Upper lobe of left lung (tissue), 6 donors: ENCODE results near the gene CA5A. TPM values are rescaled to one million over a fixed set of nuclear protein-coding genes. Genes with fewer than 3 reads are reported as not detected.

Experiments
- ATAC-seq, 2 donors: fragments of 200-7000 bp; cut with Tn5 transposase; one replicate each; pipeline ENCODE4 v1.9.1; 2022; ENCODE audit warnings: mild to moderate bottlenecking in 2 of 2, moderate library complexity in 2 of 2; ENCODE audit not compliant: low FRiP score in 2 of 2
- DNase-seq, 2 donors: peaks; one replicate each; pipeline ENCODE4 v3.0.0-alpha.2; 2019 to 2020
- H3K27ac ChIP-seq, 4 donors: fragments of 200-600 bp; sonication (generic); one replicate each; pipeline ENCODE4 v1.5.1; 2016 to 2019
- H3K27me3 ChIP-seq, 4 donors: fragments of 200-600 bp; sonication (generic); one replicate each; pipeline ENCODE4 v1.5.1; 2017 to 2019
- H3K36me3 ChIP-seq, 4 donors: fragments of 200-600 bp; sonication (generic); one replicate each; pipeline ENCODE4 v1.5.1; 2016 to 2019
- H3K4me1 ChIP-seq, 4 donors: fragments of 200-600 bp; sonication (generic); one replicate each; pipeline ENCODE4 v1.5.1; 2018 to 2019
- H3K4me3 ChIP-seq, 4 donors: fragments of 200-600 bp; sonication (generic); one replicate each; pipeline ENCODE4 v1.5.1; 2017 to 2019; ENCODE audit warnings: mild to moderate bottlenecking in 2 of 4, moderate library complexity in 1 of 4
- H3K9me3 ChIP-seq, 4 donors: fragments of 200-600 bp; sonication (generic); one replicate each; pipeline ENCODE4 v1.5.1; 2018 to 2019
- EP300 ChIP-seq, 4 donors: sonication (generic); formaldehyde crosslinking; IDR thresholded peaks; one replicate each; pipeline ENCODE4 v1.5.1; 2017; ENCODE audit warnings: antibody characterized with exemption in 4 of 4, control low read depth in 2 of 4
- POLR2A ChIP-seq, 4 donors: fragments of 450-650 bp; IDR thresholded peaks; one replicate each; pipeline ENCODE4 v1.5.1; 2016 to 2017; ENCODE audit warnings: antibody characterized with exemption in 4 of 4, mild to moderate bottlenecking in 2 of 4
- POLR2AphosphoS5 ChIP-seq, 2 donors: sonication (generic); formaldehyde crosslinking; IDR thresholded peaks; one replicate each; pipeline ENCODE4 v1.5.1; 2017; ENCODE audit warnings: antibody characterized with exemption in 2 of 2
- WGBS, 2 donors: methylation state at CpG; one replicate each; pipeline ENCODE4 v1.1.5; 2017 to 2018; 5-methylcytosine and 5-hydroxymethylcytosine counted together
- total RNA-seq, 6 donors: library from RNA; depleted of rRNA in 4 of 6; stranded (reverse); fragments of >200 nt in 4 of 6; gene quantifications; one replicate each; pipeline versions ENCODE4 v1.1.0 to v1.2.1, GENCODE V29; 2016 to 2021
- TF ChIP-seq, protein P1 (sequence below), 6 experiments: fragments of 450-650 bp in 4 of 6; fragments of 200-600 bp in 2 of 6; sonication (generic) in 2 of 6; IDR thresholded peaks; one replicate each; pipeline ENCODE4 v1.5.1; 2016 to 2019; ENCODE audit warnings: antibody characterized with exemption in 6 of 6
- donor health status: DM: no; HTN: no; CAD: no; lungs with moderate emphysema.
- donor health status: DM: no; HTN: yes; CAD: no; lungs with severe emphysema.

The CA5A gene
- total RNA-seq, 6 donors from 2014 or later, result under 0.01 to 0.20 (median 0.11) TPM; not detected in 3

DNA sequence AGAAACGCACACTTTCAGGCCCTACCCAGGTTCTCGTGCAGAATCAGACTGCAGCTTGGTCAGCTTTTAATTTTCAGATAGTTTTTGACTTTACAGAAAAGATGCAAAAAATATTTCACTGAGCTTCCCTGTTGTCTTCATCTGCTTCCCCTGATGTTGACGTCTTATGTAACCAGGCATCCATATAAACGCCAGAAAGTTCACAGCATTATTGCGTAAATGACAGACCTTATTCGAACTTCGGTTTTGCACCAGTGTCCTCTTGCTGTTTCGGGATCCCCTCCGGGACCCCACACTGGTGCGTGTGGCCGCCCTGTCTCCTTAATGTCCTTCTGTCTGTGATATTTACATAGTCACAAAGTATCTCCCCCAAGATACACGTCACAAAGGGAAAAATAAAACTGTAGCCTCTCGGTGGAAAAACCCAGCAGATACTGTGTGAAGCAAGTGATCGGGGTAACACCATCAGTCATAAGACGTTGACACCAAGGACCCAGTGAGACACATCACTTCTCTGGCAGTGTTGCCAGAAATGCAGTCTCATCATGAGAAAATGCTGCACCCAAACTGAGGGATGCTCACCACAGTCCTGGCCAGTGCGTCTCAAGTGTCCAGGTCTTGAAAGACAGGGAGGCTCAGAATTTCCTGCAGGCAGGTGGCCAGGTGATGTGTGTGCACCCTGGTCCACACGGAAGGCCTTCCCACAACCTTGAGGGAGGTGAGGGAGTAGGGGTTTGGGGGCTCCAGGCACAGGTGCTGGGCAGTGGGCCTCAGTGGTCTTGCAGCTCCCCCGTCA, 19.2 kb upstream of the CA5A start:
- WGBS, 2 donors, result 74 to 76% methylated on average over 16 to 18 of the region's 18 CpGs
- Histone ChIP-seq H3K36me3 (peaks cover 0 to 12% (median 2%) of the 10 kb centered on the region in 4 donors), H3K4me3 (no peak overlapping the region), H3K4me1 (peaks cover 49 to 68% (median 57%) of the 10 kb centered on the region in 4 donors), H3K27ac (peak overlapping the region; percentile 83 to 98 (median 96)), H3K9me3 (no peaks in the 10 kb centered on the region), H3K27me3 (no peaks in the 10 kb centered on the region)
- DNase-seq (no peak), ATAC-seq (no peak)
- TF ChIP-seq POLR2AphosphoS5 (IDR thresholded peaks at IDR 0.05) (peak in 1 of 2 donors; percentile 4), POLR2A (IDR thresholded peaks at IDR 0.05) (no peak)

DNA sequence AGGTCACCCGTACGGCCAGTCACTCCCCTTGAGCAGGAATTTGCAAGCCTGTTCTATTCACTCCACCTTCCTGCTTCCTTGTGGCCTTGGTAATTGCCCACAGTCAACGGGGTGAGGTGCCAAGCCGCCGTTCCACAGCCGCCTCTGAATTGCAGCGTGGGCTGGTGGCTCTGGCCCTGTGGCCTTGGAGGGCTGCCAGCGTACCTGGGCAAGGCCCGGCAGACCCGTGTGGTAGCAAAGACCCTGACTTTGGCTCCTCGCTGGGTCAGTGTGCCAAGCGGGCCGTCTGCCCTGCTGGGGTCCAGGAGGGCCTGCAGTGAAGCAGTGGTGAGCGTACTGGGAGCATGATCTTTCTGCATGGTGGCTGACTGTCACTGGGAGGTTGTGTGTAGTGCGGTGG, 18.5 kb upstream of the CA5A start:
- no peaks in the 10 kb centered on the region for H3K9me3 ChIP-seq
- TF ChIP-seq POLR2A (IDR thresholded peaks at IDR 0.05) (no peak), POLR2AphosphoS5 (IDR thresholded peaks at IDR 0.05) (no peak)
- peaks cover 49 to 68% (median 59%) of the 10 kb centered on the region in 4 donors for H3K4me1 ChIP-seq
- H3K36me3 ChIP-seq, result peaks cover 0 to 12% (median 2%) of the 10 kb centered on the region in 4 donors
- no peaks in the 10 kb centered on the region for H3K27me3 ChIP-seq
- WGBS, 2 donors, result 62 to 73% methylated on average over 9 to 15 of the region's 15 CpGs
- no peak for ATAC-seq
- peak overlapping the region; percentile 83 to 98 (median 96) for H3K27ac ChIP-seq
- DNase-seq, result peak in 1 of 2 donors; percentile 77
- peak overlapping the region in 1 of 4 donors; percentile 18 for H3K4me3 ChIP-seq

DNA sequence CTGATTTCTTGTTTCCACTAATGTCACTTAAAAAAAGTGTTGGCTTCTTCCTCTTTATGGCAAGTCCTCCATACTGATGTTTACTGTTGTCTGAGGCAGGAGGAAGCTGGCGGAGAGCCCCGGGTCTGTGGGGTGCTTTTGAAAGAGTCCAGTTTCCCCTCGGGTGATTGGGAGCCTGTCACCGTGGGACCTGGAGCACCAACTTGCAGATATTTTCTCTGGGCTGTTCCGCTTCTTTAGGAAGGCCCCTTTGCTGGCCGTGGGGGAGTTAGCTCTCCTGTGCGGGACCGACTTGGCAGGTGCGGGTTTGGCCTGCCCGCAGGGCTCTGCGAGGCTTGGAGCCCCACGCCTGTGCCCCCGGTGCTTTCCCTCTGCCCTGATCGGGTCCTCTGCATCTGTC, 18.0 kb upstream of the CA5A start:
- TF ChIP-seq POLR2A (IDR thresholded peaks at IDR 0.05), result no peak
- no peak for TF ChIP-seq EP300 (IDR thresholded peaks at IDR 0.05)
- TF ChIP-seq, protein P1, sequence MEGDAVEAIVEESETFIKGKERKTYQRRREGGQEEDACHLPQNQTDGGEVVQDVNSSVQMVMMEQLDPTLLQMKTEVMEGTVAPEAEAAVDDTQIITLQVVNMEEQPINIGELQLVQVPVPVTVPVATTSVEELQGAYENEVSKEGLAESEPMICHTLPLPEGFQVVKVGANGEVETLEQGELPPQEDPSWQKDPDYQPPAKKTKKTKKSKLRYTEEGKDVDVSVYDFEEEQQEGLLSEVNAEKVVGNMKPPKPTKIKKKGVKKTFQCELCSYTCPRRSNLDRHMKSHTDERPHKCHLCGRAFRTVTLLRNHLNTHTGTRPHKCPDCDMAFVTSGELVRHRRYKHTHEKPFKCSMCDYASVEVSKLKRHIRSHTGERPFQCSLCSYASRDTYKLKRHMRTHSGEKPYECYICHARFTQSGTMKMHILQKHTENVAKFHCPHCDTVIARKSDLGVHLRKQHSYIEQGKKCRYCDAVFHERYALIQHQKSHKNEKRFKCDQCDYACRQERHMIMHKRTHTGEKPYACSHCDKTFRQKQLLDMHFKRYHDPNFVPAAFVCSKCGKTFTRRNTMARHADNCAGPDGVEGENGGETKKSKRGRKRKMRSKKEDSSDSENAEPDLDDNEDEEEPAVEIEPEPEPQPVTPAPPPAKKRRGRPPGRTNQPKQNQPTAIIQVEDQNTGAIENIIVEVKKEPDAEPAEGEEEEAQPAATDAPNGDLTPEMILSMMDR (IDR thresholded peaks at IDR 0.05), result no peak
- TF ChIP-seq POLR2AphosphoS5 (IDR thresholded peaks at IDR 0.05), result no peak
- WGBS, 2 donors, result 51 to 57% methylated on average over 12 to 14 of the region's 14 CpGs
- H3K4me3 ChIP-seq, result peak overlapping the region in 1 of 4 donors; percentile 18
- H3K9me3 ChIP-seq, result no peaks in the 10 kb centered on the region
- H3K27ac ChIP-seq, result peak overlapping the region; percentile 83 to 98 (median 96)
- peaks cover 49 to 65% (median 58%) of the 10 kb centered on the region in 4 donors for H3K4me1 ChIP-seq
- H3K27me3 ChIP-seq, result no peaks in the 10 kb centered on the region
- H3K36me3 ChIP-seq, result peaks cover 0 to 12% (median 2%) of the 10 kb centered on the region in 4 donors
- ATAC-seq, result no peak
- DNase-seq, result peak in 1 of 2 donors; percentile 53

DNA sequence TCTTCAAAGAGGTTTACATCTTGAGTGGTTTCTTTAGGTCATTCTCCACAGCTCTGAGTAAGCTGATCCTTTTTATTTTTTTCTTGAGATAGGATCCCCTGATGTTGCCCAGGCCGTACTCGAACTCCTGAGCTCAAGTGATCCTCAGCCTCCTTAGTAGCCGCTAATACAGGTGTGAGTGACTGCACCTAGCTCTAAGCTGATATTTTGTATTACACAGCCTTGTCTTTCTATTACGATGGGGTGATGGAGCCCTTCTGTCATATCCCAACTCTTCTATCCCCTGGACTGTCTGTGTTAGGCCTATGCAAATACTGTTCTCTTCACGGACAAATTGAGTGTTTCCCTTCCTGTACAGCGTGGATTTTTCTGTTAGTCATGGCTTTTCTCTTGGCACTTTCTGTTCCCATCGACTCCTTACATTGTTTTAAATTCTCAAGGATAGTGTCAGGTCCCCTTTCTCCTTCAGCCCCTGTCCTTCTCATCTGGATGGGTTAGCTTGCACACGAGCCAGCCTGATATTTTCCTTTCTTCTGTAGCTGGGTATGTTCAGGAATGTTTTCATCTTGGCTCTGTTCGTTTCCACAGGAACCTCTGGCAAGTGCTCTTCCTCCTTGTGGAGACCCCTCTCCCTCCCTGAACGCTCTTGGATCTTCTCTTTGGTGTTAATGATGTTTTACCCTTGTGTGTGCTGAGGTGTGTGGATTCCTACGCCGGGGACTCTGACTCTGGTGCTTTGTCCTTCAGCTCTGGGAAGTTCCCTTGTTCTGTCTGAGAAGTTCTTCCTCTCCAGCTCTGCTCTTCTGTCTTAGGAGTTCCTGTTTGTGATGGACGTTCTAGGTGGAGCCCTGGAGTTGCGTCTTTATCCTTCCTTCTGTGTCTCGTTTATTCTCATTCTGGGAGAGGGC, 17.2 kb upstream of the CA5A start:
- peaks cover 49 to 58% (median 56%) of the 10 kb centered on the region in 4 donors for H3K4me1 ChIP-seq
- H3K27me3 ChIP-seq, result no peaks in the 10 kb centered on the region
- H3K36me3 ChIP-seq, result peaks cover 0 to 12% (median 2%) of the 10 kb centered on the region in 4 donors
- 51 to 58% methylated on average over 15 of the region's 15 CpGs for WGBS, 2 donors
- no peak for ATAC-seq
- H3K4me3 ChIP-seq, result no peak overlapping the region
- peak overlapping the region; percentile 83 to 98 (median 96) for H3K27ac ChIP-seq
- no peaks in the 10 kb centered on the region for H3K9me3 ChIP-seq
- TF ChIP-seq POLR2AphosphoS5 (IDR thresholded peaks at IDR 0.05), result peak; percentile 6 to 20
- no peak for TF ChIP-seq EP300 (IDR thresholded peaks at IDR 0.05)
- TF ChIP-seq, protein P1 (IDR thresholded peaks at IDR 0.05), result no peak
- peak in 1 of 4 donors; percentile 70 for TF ChIP-seq POLR2A (IDR thresholded peaks at IDR 0.05)
- no peak for DNase-seq

DNA sequence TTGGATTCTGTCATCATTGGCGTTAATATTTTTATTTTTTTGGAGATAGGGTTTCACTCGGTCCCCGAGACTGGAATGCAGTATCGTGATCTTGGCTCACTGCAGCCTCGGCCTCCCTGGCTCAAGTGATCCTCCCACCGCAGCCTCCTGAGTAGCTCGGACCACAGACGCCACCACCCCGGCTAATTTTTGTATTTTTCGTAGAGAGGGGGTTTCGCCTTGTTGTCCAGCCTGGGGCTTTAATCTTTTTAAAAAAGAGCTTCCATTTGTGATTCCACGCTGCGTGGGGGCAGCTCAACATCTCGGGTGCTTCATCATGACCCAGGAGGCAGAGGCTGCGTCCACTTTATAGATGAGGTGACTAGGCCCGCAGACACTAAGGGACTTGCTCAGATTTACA, 16.4 kb upstream of the CA5A start:
- DNase-seq, result no peak
- peaks cover 49 to 58% (median 57%) of the 10 kb centered on the region in 4 donors for H3K4me1 ChIP-seq
- H3K4me3 ChIP-seq, result peak overlapping the region in 1 of 4 donors; percentile 84
- TF ChIP-seq POLR2A (IDR thresholded peaks at IDR 0.05) (no peak), POLR2AphosphoS5 (IDR thresholded peaks at IDR 0.05) (no peak), EP300 (IDR thresholded peaks at IDR 0.05) (no peak)
- TF ChIP-seq, protein P1 (IDR thresholded peaks at IDR 0.05), result no peak
- H3K27ac ChIP-seq, result peak overlapping the region; percentile 83 to 98 (median 96)
- WGBS, 2 donors, result 92 to 93% methylated on average over 15 to 16 of the region's 16 CpGs
- no peaks in the 10 kb centered on the region for H3K9me3 ChIP-seq
- no peak for ATAC-seq
- H3K36me3 ChIP-seq, result peaks cover 0 to 10% (median 2%) of the 10 kb centered on the region in 4 donors
- H3K27me3 ChIP-seq, result no peaks in the 10 kb centered on the region
